Neural progenitor cell (in vitro differentiated cells): ENCODE measurements around the gene PIP4K2A. TPM values are rescaled to one million over a fixed set of nuclear protein-coding genes. Genes with fewer than 3 reads are reported as not detected.

Experiments used
- DNase-seq: peaks from one replicate; pipeline ENCODE4 v3.0.0-alpha.2; 2016; ENCODE audit warnings: low spot score
- H2AFZ ChIP-seq: fragments of 200-600 bp; sonication (generic); replicated peaks from 2 replicates; pipeline ENCODE4 v1.6.1; 2016; ENCODE audit warnings: antibody characterized with exemption
- H3F3A ChIP-seq: fragments of 200-600 bp; sonication (generic); 2 replicates; pipeline ENCODE4 v1.6.1; 2016; ENCODE audit warnings: antibody characterized with exemption, low read depth
- H3K27ac ChIP-seq: fragments of 200-600 bp; sonication (generic); 2 replicates; pipeline ENCODE4 v1.5.1; 2016; ENCODE audit warnings: mild to moderate bottlenecking
- H3K27me3 ChIP-seq: fragments of 200-600 bp; sonication (generic); 2 replicates; pipeline ENCODE4 v1.6.1; 2016; ENCODE audit warnings: mild to moderate bottlenecking, moderate library complexity
- H3K36me3 ChIP-seq: fragments of 200-600 bp; sonication (generic); 2 replicates; pipeline ENCODE4 v1.5.1; 2016
- H3K4me1 ChIP-seq: fragments of 200-600 bp; sonication (generic); 2 replicates; pipeline ENCODE4 v1.6.1; 2016; ENCODE audit warnings: mixed run types
- H3K4me2 ChIP-seq: fragments of 200-600 bp; sonication (generic); 2 replicates; pipeline ENCODE4 v1.6.1; 2016
- H3K4me3 ChIP-seq: fragments of 200-600 bp; sonication (generic); 2 replicates; pipeline ENCODE4 v1.5.1; 2016
- H3K79me2 ChIP-seq: fragments of 200-600 bp; sonication (generic); 2 replicates; pipeline ENCODE4 v1.6.1; 2016; ENCODE audit warnings: low read depth
- H3K9ac ChIP-seq: fragments of 200-600 bp; sonication (generic); 2 replicates; pipeline ENCODE4 v1.6.1; 2016
- H3K9me3 ChIP-seq: fragments of 200-600 bp; sonication (generic); 2 replicates; pipeline ENCODE4 v1.5.1; 2016; ENCODE audit warnings: low read depth
- H4K20me1 ChIP-seq: fragments of 200-600 bp; sonication (generic); 2 replicates; pipeline ENCODE4 v1.6.1; 2016; ENCODE audit warnings: low read depth
- H3K27ac Mint-ChIP-seq: 3 replicates; pipeline ENCODE4 v1.8.0; 2021; ENCODE audit warnings: mixed read lengths
- H3K27me3 Mint-ChIP-seq: 2 replicates; pipeline ENCODE4 v1.8.0; 2022; ENCODE audit warnings: low read depth, mild to moderate bottlenecking, inconsistent platforms, moderate library complexity, mixed read lengths; ENCODE audit not compliant: insufficient read depth
- H3K36me3 Mint-ChIP-seq: 3 replicates; pipeline ENCODE4 v1.8.0; 2021; ENCODE audit warnings: mixed read lengths
- H3K4me1 Mint-ChIP-seq: 3 replicates; pipeline ENCODE4 v1.8.0; 2021; ENCODE audit warnings: mixed read lengths
- H3K4me3 Mint-ChIP-seq: 3 replicates; pipeline ENCODE4 v1.8.0; 2021; ENCODE audit warnings: mild to moderate bottlenecking, moderate library complexity, mixed read lengths
- H3K9me3 Mint-ChIP-seq: 3 replicates; pipeline ENCODE4 v1.8.0; 2020; ENCODE audit warnings: mixed read lengths
- CTCF ChIP-seq: fragments of 200-600 bp; sonication (generic); IDR thresholded peaks from 2 replicates; pipeline ENCODE4 v1.5.1; 2017; ENCODE audit warnings: antibody characterized with exemption, mild to moderate bottlenecking
- EZH2 ChIP-seq: fragments of 200-600 bp; sonication (generic); IDR thresholded peaks from 2 replicates; pipeline ENCODE4 v1.6.1; 2017; ENCODE audit warnings: antibody characterized with exemption, mild to moderate bottlenecking, moderate library complexity
- EZH2phosphoT487 ChIP-seq: fragments of 200-600 bp; sonication (generic); IDR thresholded peaks from 2 replicates; pipeline ENCODE4 v1.6.1; 2017; ENCODE audit warnings: antibody characterized with exemption
- total RNA-seq: library from RNA; depleted of rRNA; stranded (reverse); fragments of >200 nt; gene quantifications from 2 replicates; pipeline ENCODE4 v1.2.3, GENCODE V29; 2015; ENCODE audit warnings: low replicate concordance

PIP4K2A gene
- total RNA-seq, 1 donor from 2014 or later = 37.6 TPM

- Histone ChIP-seq H3F3A (peaks cover 2% of the 10 kb centered on the region), H3K4me2 (no peak overlapping the region), H2AFZ (no peak overlapping the region), H3K79me2 (no peaks in the 10 kb centered on the region), H3K9me3 (no peaks in the 10 kb centered on the region), H4K20me1 (no peaks in the 10 kb centered on the region), H3K27me3 (no peaks in the 10 kb centered on the region), H3K9ac (no peak overlapping the region), H3K36me3 (no peaks in the 10 kb centered on the region), H3K4me1 (peaks cover 5% of the 10 kb centered on the region), H3K4me3 (no peak overlapping the region), H3K27ac (no peak overlapping the region)
- H3K9me3 Mint-ChIP-seq = no peaks in the 10 kb centered on the region
- peaks cover 9% of the 10 kb centered on the region for H3K4me1 Mint-ChIP-seq
- H3K27ac Mint-ChIP-seq = no peak overlapping the region
- no peak for DNase-seq
- TF ChIP-seq CTCF (no peak), EZH2phosphoT487 (no peak)
- H3K4me3 Mint-ChIP-seq = no peak overlapping the region
- peaks cover 9% of the 10 kb centered on the region for H3K36me3 Mint-ChIP-seq
- peaks cover 2% of the 10 kb centered on the region for H3K27me3 Mint-ChIP-seq
Measured at GRCh38 chr10:22588462-22588861, 125.9 kb downstream of the PIP4K2A start.

GRCh38 chr10:22583683-22584082 lies 130.7 kb downstream of the PIP4K2A start:
- Histone ChIP-seq H3K9ac (no peak overlapping the region), H3F3A (peaks cover 2% of the 10 kb centered on the region), H3K4me2 (no peak overlapping the region), H3K27ac (no peak overlapping the region), H3K79me2 (no peaks in the 10 kb centered on the region), H3K36me3 (no peaks in the 10 kb centered on the region), H3K27me3 (no peaks in the 10 kb centered on the region), H3K4me3 (no peak overlapping the region), H2AFZ (no peak overlapping the region), H3K4me1 (no peaks in the 10 kb centered on the region), H4K20me1 (no peaks in the 10 kb centered on the region), H3K9me3 (no peaks in the 10 kb centered on the region)
- H3K9me3 Mint-ChIP-seq = no peaks in the 10 kb centered on the region
- no peak overlapping the region for H3K4me3 Mint-ChIP-seq
- peaks cover 2% of the 10 kb centered on the region for H3K27me3 Mint-ChIP-seq
- no peak overlapping the region for H3K27ac Mint-ChIP-seq
- H3K4me1 Mint-ChIP-seq = peaks cover 6% of the 10 kb centered on the region
- peaks cover 8% of the 10 kb centered on the region for H3K36me3 Mint-ChIP-seq
- no peak for TF ChIP-seq CTCF
- no peak for TF ChIP-seq EZH2
- TF ChIP-seq EZH2phosphoT487 = no peak
- DNase-seq = no peak

DNA sequence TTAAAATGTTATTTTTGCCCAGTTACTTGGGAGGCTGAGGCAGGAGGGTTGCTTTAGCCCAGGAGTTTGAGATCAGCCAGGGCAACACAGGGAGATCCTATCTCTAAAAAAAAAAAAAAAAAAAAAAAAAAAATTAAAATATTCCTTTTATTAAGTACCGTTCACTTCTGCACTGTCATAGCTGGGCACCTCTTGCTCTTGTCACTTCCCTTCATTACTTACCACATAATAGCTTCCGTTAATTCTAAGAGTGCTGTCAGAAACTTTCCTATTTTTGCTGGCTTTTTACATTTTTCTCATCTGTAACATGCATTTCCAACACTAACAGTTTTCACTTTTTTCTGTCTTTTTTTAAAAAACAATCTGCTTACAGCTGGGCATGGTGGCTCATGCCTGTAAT lies 132.9 kb downstream of the PIP4K2A start:
- Histone ChIP-seq H3K27me3 (no peaks in the 10 kb centered on the region), H2AFZ (no peak overlapping the region), H3K4me3 (no peak overlapping the region), H3K4me1 (no peaks in the 10 kb centered on the region), H4K20me1 (no peaks in the 10 kb centered on the region), H3K4me2 (no peak overlapping the region), H3K27ac (no peak overlapping the region), H3K79me2 (no peaks in the 10 kb centered on the region), H3K9me3 (no peaks in the 10 kb centered on the region), H3K9ac (no peak overlapping the region), H3F3A (no peaks in the 10 kb centered on the region), H3K36me3 (no peaks in the 10 kb centered on the region)
- TF ChIP-seq CTCF = no peak
- TF ChIP-seq EZH2phosphoT487 = no peak
- TF ChIP-seq EZH2 = no peak
- no peak overlapping the region for H3K4me3 Mint-ChIP-seq
- H3K27me3 Mint-ChIP-seq = peaks cover 3% of the 10 kb centered on the region
- H3K36me3 Mint-ChIP-seq = peaks cover 12% of the 10 kb centered on the region
- H3K9me3 Mint-ChIP-seq = no peaks in the 10 kb centered on the region
- DNase-seq = no peak
- H3K4me1 Mint-ChIP-seq = peaks cover 2% of the 10 kb centered on the region
- H3K27ac Mint-ChIP-seq = no peak overlapping the region
